OCI-M1 (cell line): Measurements from ENCODE around the gene CACNA1B.
"Not testable (repeated sequence)": the region's sequence is repeated elsewhere in the genome, so short reads cannot be mapped to it uniquely, and the experiment has no call there.

ENCODE experiments used
- DNase-seq: peaks from one replicate; lab custom pipeline; 2025; lab: John Stamatoyannopoulos, UW

Gene CACNA1B

GRCh38 chr9:138073408-138073807, 195.8 kb downstream of the CACNA1B start:
- no peak for DNase-seq

GRCh38 chr9:138073808-138074207, 196.2 kb downstream of the CACNA1B start:
- DNase-seq, result no peak

- no peak for DNase-seq
Observed at GRCh38 chr9:138074516-138074915, 196.9 kb downstream of the CACNA1B start.

- DNase-seq, result no peak
Observed at GRCh38 chr9:138075496-138075895, 197.9 kb downstream of the CACNA1B start.

- DNase-seq, result no peak
Observed at GRCh38 chr9:138075961-138076649, 198.5 kb downstream of the CACNA1B start.

- no peak for DNase-seq
Observed at GRCh38 chr9:138076650-138077009, 199.0 kb downstream of the CACNA1B start.

- no peak for DNase-seq
Observed at GRCh38 chr9:138077126-138077525, 199.5 kb downstream of the CACNA1B start.

- DNase-seq, result no peak
Observed at GRCh38 chr9:138077898-138078540, 200.4 kb downstream of the CACNA1B start.

GRCh38 chr9:138078846-138079245, 201.3 kb downstream of the CACNA1B start:
- no peak for DNase-seq

- no peak for DNase-seq
Observed at GRCh38 chr9:138080979-138081378, 203.4 kb downstream of the CACNA1B start.

- DNase-seq, result no peak
Observed at GRCh38 chr9:138082918-138083636, 205.5 kb downstream of the CACNA1B start.

- no peak for DNase-seq
Observed at GRCh38 chr9:138083873-138084272, 206.3 kb downstream of the CACNA1B start.

- DNase-seq, result no peak
Observed at GRCh38 chr9:138085568-138085967, 208.0 kb downstream of the CACNA1B start.

GRCh38 chr9:138092057-138092456, 214.5 kb downstream of the CACNA1B start:
- DNase-seq, result not testable (repeated sequence)

- no peak for DNase-seq
Observed at GRCh38 chr9:138094028-138094427, 216.4 kb downstream of the CACNA1B start.

GRCh38 chr9:138095813-138096518, 218.4 kb downstream of the CACNA1B start:
- DNase-seq, result no peak

GRCh38 chr9:138096519-138096845, 218.9 kb downstream of the CACNA1B start:
- DNase-seq, result no peak

- no peak for DNase-seq
Observed at GRCh38 chr9:138097501-138097991, 220.0 kb downstream of the CACNA1B start.

- DNase-seq, result no peak
Observed at GRCh38 chr9:138098116-138098907, 220.7 kb downstream of the CACNA1B start.

- DNase-seq, result no peak
Observed at GRCh38 chr9:138098908-138099791, 221.6 kb downstream of the CACNA1B start.
